GM19328 (cell line): ENCODE data around the gene ZFYVE28.

ENCODE experiments used
- ATAC-seq: cut with Tn5 transposase; IDR thresholded peaks from one replicate; pipeline ENCODE4 v1.9.1; 2021; ENCODE audit warnings: mild to moderate bottlenecking, moderate library complexity; ENCODE audit not compliant: unreplicated experiment

Gene ZFYVE28

GRCh38 chr4:2335729-2336101 lies 82.7 kb downstream of the ZFYVE28 start:
- no peak for ATAC-seq

- no peak for ATAC-seq
These were observed 83.4 kb downstream of the ZFYVE28 start for GRCh38 chr4:2334826-2335728.

GRCh38 chr4:2333916-2334644 lies 84.4 kb downstream of the ZFYVE28 start:
- ATAC-seq = no peak

DNA sequence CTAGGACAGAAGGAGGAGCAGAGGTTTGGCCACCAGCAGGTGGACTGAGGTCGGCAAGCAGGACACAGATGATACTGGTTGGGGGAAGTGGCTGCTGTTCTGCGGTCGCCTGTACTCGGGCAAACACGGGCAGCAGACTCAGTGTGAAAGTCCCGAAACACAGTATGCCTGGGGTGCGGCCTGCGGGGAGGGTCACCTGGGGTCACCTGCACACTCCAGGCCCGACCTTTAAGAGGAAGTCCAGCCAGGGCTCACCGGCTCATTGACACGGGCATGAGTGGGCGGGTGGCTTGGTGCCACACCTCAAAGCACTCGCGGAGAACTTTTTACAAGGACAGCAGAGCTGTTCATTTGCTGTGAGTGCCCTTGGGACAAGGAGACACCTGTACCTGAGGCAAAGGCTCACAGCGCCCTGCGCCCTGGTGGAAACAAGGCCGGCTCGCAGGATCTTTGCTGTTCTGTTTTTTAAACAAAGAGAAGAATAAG lies 85.0 kb downstream of the ZFYVE28 start:
- no peak for ATAC-seq

GRCh38 chr4:2332976-2333319 lies 85.5 kb downstream of the ZFYVE28 start:
- ATAC-seq = no peak

DNA sequence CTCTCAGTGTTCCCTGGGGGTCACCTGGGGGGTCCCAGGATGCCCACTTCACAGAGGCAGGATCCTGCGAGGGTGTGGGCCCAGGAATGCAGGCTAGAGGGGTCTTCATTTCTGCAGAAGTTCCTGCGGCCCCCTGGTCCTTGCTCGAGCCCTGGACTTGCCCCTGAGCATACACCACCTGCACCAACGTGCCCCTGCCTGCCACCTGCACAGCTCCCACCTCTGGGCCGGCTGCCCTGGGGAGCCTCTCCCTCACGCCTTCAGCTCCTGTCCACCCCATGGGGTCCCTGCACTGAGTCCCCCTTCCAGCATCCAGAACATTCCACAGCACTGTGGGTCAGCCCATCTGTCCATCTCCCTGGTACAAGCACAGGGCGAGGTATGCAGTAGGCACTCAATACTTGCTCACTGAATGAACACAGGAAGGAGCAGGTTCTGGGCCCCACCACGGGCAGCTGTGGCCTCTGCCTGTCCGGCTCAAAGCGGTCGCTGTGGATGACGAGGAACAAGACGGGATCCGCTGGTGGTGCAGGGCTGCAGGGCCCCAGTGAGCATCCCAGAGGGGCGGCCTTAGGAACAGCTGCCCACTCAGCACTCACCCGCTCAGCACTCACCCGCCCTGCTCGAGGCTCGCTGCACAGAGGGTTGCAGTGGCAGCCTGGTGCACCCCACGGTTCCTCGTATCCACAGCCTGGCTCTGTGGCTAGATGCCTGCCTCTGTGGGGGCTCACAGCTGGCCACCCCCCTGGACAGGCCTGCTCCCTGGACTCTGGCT lies 86.1 kb downstream of the ZFYVE28 start:
- no peak for ATAC-seq

DNA sequence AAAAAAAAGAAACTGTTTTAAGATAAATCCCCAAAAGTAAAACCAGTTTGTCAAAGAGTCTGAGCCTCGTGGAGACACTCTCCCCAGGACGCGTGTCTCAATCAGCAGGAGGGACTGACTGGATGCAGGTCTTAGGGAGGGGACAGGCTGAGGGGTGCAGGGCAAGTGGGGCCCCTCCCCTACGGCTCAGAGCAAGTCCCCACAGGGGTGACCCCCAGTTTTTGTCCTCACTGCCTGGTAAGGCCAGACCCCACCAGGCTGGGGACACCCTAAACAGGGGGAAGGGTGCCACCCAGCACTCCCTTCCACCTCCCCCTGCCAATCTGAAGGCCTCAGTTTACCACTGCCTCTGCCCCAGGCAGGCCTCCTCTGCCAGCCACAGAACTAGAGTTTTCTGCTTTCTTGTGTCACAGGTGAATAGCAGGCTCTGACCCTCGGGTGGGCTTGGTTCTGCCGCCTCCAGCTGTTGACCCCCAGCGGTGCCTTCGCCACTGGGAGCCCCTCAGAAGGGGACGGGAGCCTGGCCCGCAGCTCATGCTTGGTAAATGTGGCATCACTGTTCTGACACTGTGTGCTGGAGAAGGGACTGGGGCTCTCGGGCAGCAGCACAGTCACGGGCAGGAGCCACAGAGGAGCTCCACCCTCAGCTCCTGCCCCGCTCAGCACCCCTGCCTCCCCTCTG lies 86.8 kb downstream of the ZFYVE28 start:
- no peak for ATAC-seq

DNA sequence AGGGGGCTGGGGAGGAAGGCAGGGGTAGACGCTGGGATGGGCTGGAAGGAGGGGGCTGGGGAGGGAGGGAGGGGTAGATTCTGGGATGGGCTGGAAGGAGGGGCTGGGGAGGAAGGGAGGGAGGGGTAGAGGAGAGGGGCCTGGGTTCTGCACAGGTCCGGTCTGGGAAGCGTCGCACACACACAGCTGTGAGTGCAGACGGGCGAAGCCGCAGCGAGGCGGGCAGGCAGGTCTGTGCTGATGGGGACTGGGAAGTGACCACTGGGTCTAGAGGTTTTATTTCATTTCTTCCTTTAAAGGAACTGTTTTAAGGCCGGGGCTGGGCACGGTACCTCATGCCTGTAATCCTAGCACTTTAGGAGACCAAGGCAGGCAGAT lies 87.4 kb downstream of the ZFYVE28 start:
- ATAC-seq = no peak

DNA sequence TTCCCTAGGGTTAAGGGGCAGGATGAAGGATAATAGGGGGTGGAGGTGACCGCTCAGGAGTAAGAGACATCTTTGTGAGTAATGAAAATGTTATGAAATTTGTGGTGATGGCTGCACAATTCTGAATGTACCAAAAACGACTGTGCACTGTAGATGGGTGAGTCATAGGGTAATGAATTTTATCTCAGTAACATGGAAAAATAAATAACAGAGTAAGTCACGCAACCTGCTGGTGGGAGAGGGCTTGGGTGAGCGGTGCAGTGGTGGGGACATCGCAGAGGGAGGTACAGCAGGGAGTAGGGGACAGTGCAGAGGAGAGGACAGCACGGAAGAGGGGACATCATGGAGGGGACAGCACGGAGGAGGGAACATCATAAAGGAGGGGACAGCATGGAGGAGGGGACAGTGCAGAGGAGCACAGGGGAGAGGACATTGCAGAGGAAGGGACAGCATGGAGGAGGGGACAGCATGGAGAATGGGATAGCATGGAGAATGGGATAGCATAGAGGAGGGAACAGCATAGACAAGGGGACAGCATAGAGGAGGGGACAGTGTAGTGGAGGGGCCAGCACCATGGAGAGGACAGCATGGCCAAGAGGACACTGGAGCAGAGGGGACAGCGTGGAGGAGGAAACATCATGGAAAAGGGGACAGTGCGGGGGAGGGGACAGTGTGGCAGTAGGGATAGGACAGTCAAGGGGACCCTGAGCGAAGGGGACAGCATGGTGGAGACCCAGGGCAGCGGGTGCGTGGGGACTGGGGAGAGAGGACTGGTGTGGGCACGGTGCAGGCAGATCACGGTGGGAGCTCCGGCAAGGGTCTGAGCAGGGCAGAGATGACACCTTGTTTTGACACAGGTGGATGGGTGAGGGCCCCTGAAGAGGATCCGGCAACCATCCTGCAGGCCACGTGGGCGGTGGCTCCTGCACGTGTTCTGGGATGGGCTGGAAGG lies 88.1 kb downstream of the ZFYVE28 start:
- no peak for ATAC-seq

- ATAC-seq = no peak
These were observed 90.9 kb downstream of the ZFYVE28 start for GRCh38 chr4:2327579-2327978.

- no peak for ATAC-seq
These were observed 93.6 kb downstream of the ZFYVE28 start for GRCh38 chr4:2324891-2325290.

DNA sequence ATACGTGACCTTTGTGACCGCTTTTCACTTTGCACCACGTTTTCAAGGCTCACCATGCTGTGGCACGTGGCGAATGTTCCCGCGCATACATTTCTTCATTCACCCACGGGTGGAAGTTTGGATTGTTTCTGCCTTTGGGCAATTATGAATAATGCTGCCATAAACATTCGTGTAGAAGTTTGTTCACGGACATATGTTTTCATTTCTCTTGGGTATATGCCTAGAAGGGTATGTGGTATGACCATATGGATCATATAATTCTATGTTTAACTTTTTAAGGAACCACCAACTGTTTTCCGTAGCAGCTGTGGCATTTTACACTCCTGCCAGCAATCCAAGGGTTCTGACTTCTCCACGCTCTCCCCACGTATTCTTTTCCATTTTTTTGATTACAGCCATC lies 95.6 kb downstream of the ZFYVE28 start:
- no peak for ATAC-seq

GRCh38 chr4:2322227-2322626 lies 96.2 kb downstream of the ZFYVE28 start:
- no peak for ATAC-seq

- no peak for ATAC-seq
These were observed 96.9 kb downstream of the ZFYVE28 start for GRCh38 chr4:2321279-2322196.

GRCh38 chr4:2320746-2321145 lies 97.7 kb downstream of the ZFYVE28 start:
- no peak for ATAC-seq

DNA sequence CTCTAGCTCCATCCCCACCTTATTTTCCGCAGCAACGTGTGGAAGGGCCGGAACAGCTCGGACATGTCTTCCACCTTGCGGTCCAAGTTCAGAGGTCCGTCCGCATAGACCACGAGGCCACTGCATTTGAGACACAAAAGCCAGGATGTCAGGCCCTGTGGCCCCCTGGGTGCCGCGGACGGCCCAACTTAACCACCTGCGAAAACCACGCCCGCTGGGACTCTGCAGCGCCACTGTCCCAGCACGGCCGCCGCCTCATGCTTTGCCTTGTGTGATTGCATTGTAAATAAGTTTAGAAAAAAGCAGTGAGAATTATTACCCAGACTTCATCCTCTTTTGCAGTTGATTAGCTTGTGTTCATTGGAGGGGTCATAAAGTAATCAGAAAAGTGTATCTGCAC lies 98.3 kb downstream of the ZFYVE28 start:
- ATAC-seq = no peak

- ATAC-seq = no peak
These were observed 99.6 kb downstream of the ZFYVE28 start for GRCh38 chr4:2318885-2319284.

- ATAC-seq = no peak
These were observed 100.0 kb downstream of the ZFYVE28 start for GRCh38 chr4:2318476-2318875.

DNA sequence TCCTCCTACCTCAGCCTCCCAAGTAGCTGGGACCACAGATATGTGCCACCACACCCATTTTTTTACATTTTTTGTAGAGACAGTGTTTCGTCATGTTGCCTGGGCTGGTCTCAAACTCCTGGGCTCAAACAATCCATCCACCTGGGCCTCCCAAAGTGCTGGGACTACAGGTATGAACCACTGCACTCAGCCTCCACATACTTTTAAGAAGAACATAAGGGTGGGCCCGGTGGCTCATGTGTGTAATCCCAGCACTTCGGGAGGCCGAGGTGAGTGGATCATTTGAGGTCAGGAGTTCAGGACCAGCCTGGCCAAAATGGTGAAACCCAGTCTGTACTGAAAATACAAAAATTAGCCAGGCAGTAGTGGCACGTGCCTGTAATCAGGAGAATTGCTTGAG lies 105.1 kb downstream of the ZFYVE28 start:
- ATAC-seq = no peak
